ENCODE results near the gene PPT2. TPM values are rescaled to one million over a fixed set of nuclear protein-coding genes. Genes with fewer than 3 reads are reported as not detected.

PPT2 gene
- total RNA-seq, 3 donors from 2014 or later (not counting 1 experiment from before 2014, with no cell fraction given): 16.3 to 28.3 (median 19.0) TPM

DNA sequence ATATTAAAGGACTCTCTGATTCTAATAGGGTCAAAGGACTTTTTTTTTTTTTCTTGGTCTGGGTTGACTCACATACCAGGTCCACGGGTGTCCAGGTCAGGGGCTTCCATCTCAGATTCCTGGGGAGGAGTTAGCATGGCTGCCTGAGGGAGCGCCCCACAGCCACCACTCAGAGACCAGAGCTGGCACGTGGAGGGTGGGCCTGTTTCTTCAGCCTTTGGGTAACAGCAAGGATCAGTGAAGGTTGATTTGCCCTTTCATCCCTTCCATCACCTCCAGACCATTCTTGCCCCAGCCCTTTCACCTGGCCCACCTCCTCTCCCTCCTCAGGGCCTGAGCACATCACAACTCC lies 44.4 kb downstream of the PPT2 start:
- intact Hi-C loops (cut with micrococcal nuclease): loop anchor here (5.0 to 10.0 kb wide), 3 partner anchors 224 to 774 kb away; partner anchors contain the start of genes DXO and PSMB8
- Histone ChIP-seq H3K9me3 (ENCODE audit: control insufficient read depth, insufficient read depth, low read length) (no peaks in the 10 kb centered on the region), H3K4me3 (ENCODE audit: low read length) (no peak overlapping the region), H3K4me1 (ENCODE audit: control insufficient read depth, insufficient read depth, low read length) (peaks cover 35% of the 10 kb centered on the region), H3K27me3 (ENCODE audit: control insufficient read depth, insufficient read depth, low read length) (no peaks in the 10 kb centered on the region), H3K27ac (ENCODE audit: low read length) (no peak overlapping the region), H3K36me3 (ENCODE audit: control insufficient read depth, insufficient read depth, low read length) (no peaks in the 10 kb centered on the region)
- ATAC-seq (no peak), DNase-seq (no peak)
- Mint-ChIP-seq H3K4me3 (peak overlapping the region; percentile 42), H3K4me1 (peaks cover 34 to 39% of the 10 kb centered on the region in 2 donors), H3K27me3 (ENCODE audit: low read depth in 2 of 2) (no peaks in the 10 kb centered on the region), H3K9me3 (no peaks in the 10 kb centered on the region), H3K27ac (peak overlapping the region; percentile 60 to 71), H3K36me3 (no peaks in the 10 kb centered on the region)
- WGBS (ENCODE audit: insufficient coverage): 93% methylated on average over 3 of the region's 3 CpGs
- TF ChIP-seq, protein P1, sequence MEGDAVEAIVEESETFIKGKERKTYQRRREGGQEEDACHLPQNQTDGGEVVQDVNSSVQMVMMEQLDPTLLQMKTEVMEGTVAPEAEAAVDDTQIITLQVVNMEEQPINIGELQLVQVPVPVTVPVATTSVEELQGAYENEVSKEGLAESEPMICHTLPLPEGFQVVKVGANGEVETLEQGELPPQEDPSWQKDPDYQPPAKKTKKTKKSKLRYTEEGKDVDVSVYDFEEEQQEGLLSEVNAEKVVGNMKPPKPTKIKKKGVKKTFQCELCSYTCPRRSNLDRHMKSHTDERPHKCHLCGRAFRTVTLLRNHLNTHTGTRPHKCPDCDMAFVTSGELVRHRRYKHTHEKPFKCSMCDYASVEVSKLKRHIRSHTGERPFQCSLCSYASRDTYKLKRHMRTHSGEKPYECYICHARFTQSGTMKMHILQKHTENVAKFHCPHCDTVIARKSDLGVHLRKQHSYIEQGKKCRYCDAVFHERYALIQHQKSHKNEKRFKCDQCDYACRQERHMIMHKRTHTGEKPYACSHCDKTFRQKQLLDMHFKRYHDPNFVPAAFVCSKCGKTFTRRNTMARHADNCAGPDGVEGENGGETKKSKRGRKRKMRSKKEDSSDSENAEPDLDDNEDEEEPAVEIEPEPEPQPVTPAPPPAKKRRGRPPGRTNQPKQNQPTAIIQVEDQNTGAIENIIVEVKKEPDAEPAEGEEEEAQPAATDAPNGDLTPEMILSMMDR (IDR thresholded peaks at IDR 0.05): no peak

- H3K4me1 ChIP-seq (ENCODE audit: control insufficient read depth, insufficient read depth, low read length): peaks cover 30% of the 10 kb centered on the region
- TF ChIP-seq, protein P1 (IDR thresholded peaks at IDR 0.05): no peak
Observed at GRCh38 chr6:32198866-32199265, 44.9 kb downstream of the PPT2 start.

GRCh38 chr6:32200711-32201475 lies 47.0 kb downstream of the PPT2 start:
- Histone ChIP-seq H3K4me1 (ENCODE audit: control insufficient read depth, insufficient read depth, low read length) (peaks cover 14% of the 10 kb centered on the region), H3K36me3 (ENCODE audit: control insufficient read depth, insufficient read depth, low read length) (no peaks in the 10 kb centered on the region), H3K27me3 (ENCODE audit: control insufficient read depth, insufficient read depth, low read length) (no peaks in the 10 kb centered on the region), H3K4me3 (ENCODE audit: low read length) (no peak overlapping the region), H3K27ac (ENCODE audit: low read length) (no peak overlapping the region), H3K9me3 (ENCODE audit: control insufficient read depth, insufficient read depth, low read length) (no peaks in the 10 kb centered on the region)
- DNase-seq: no peak
- TF ChIP-seq, protein P1 (IDR thresholded peaks at IDR 0.05): no peak
- WGBS (ENCODE audit: insufficient coverage): 92% methylated on average over 12 of the region's 13 CpGs
- H3K27ac Mint-ChIP-seq: no peak overlapping the region
- H3K4me1 Mint-ChIP-seq: peaks cover 12 to 13% of the 10 kb centered on the region in 2 donors
- H3K9me3 Mint-ChIP-seq: no peaks in the 10 kb centered on the region
- H3K27me3 Mint-ChIP-seq (ENCODE audit: low read depth in 2 of 2): peaks cover 9 to 11% of the 10 kb centered on the region in 2 donors
- ATAC-seq: no peak
- intact Hi-C loops (cut with micrococcal nuclease): no loop called here
- H3K36me3 Mint-ChIP-seq: no peaks in the 10 kb centered on the region
- H3K4me3 Mint-ChIP-seq: no peak overlapping the region

More at GRCh38 chr6:32198866-32199265, 44.9 kb downstream of the PPT2 start:
- Mint-ChIP-seq H3K36me3 (no peaks in the 10 kb centered on the region), H3K27me3 (ENCODE audit: low read depth in 2 of 2) (no peaks in the 10 kb centered on the region), H3K27ac (peak overlapping the region in 1 of 2 donors; percentile 71), H3K4me1 (peaks cover 29 to 34% of the 10 kb centered on the region in 2 donors), H3K9me3 (no peaks in the 10 kb centered on the region), H3K4me3 (no peak overlapping the region)
- no peaks in the 10 kb centered on the region for H3K36me3 ChIP-seq (ENCODE audit: control insufficient read depth, insufficient read depth, low read length)
- H3K27ac ChIP-seq (ENCODE audit: low read length): no peak overlapping the region
- H3K27me3 ChIP-seq (ENCODE audit: control insufficient read depth, insufficient read depth, low read length): no peaks in the 10 kb centered on the region
- 93% methylated on average over 17 of the region's 17 CpGs for WGBS (ENCODE audit: insufficient coverage)
- H3K9me3 ChIP-seq (ENCODE audit: control insufficient read depth, insufficient read depth, low read length): no peaks in the 10 kb centered on the region
- intact Hi-C loops (cut with micrococcal nuclease): loop anchor here (5.0 to 10.0 kb wide), 3 partner anchors 224 to 773 kb away; partner anchors contain the start of genes DXO and PSMB8
- no peak overlapping the region for H3K4me3 ChIP-seq (ENCODE audit: low read length)
- no peak for DNase-seq
- ATAC-seq: no peak

Data from natural killer cell (primary cell).